Sigmoid colon (tissue), 3 donors: Measurements from ENCODE around the gene PIANP.

Source experiments
- POLR2A ChIP-seq, 2 donors: fragments of 450-650 bp; IDR thresholded peaks; one replicate each; pipeline ENCODE4 v1.6.1; 2016; ENCODE audit warnings: antibody characterized with exemption in 2 of 2, mild to moderate bottlenecking in 2 of 2, moderate library complexity in 2 of 2
- TF ChIP-seq, protein P1 (sequence below), 4 experiments: fragments of 450-650 bp in 3 of 4; fragments of 200-600 bp in 1 of 4; IDR thresholded peaks; one replicate each; pipeline ENCODE4 v1.5.1; 2016 to 2019; ENCODE audit warnings: antibody characterized with exemption in 4 of 4, mild to moderate bottlenecking in 3 of 4, moderate library complexity in 2 of 4

DNA sequence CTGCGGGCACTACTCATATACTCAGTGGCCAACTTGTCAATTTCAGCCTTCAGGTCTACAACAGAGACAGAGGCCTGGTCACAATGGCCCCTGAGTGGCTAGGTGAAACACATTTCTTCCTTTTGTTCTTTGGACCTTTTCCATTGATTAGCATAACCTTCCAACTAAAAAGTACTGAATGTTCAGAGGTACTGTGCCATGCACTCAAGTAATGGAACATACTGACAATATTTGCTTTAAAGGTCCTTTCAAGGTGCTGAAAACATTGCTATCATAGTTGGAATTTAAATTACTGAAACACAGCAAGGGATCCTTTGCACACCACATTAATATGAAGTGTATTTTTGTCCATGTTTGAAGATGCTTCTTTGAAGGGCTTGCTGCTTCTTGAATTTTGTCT, 47.3 kb downstream of the PIANP start:
- TF ChIP-seq, protein P1, sequence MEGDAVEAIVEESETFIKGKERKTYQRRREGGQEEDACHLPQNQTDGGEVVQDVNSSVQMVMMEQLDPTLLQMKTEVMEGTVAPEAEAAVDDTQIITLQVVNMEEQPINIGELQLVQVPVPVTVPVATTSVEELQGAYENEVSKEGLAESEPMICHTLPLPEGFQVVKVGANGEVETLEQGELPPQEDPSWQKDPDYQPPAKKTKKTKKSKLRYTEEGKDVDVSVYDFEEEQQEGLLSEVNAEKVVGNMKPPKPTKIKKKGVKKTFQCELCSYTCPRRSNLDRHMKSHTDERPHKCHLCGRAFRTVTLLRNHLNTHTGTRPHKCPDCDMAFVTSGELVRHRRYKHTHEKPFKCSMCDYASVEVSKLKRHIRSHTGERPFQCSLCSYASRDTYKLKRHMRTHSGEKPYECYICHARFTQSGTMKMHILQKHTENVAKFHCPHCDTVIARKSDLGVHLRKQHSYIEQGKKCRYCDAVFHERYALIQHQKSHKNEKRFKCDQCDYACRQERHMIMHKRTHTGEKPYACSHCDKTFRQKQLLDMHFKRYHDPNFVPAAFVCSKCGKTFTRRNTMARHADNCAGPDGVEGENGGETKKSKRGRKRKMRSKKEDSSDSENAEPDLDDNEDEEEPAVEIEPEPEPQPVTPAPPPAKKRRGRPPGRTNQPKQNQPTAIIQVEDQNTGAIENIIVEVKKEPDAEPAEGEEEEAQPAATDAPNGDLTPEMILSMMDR (IDR thresholded peaks at IDR 0.05), result no peak
- TF ChIP-seq POLR2A (IDR thresholded peaks at IDR 0.05), result no peak
